Fibroblast of villous mesenchyme (primary cell): ENCODE results near the gene NEK4. TPM values are rescaled to one million over a fixed set of nuclear protein-coding genes. Genes with fewer than 3 reads are reported as not detected.

ENCODE experiments used
- DNase-seq: peaks from one replicate; pipeline ENCODE4 v3.0.0-alpha.2; 2010; ENCODE audit warnings: low read depth
- H3K4me3 ChIP-seq: 2 replicates; pipeline ENCODE4 v1.5.1; 2011; ENCODE audit warnings: low read depth, mild to moderate bottlenecking, low read length
- total RNA-seq: library from RNA; depleted of rRNA; stranded (reverse); fragments of >200 nt; gene quantifications from 2 replicates; pipeline ENCODE4 v1.2.3, GENCODE V29; 2012
- TF ChIP-seq, protein P1 (sequence below): IDR thresholded peaks from 2 replicates; pipeline ENCODE4 v1.5.1; 2012; ENCODE audit warnings: low read depth, mild to moderate bottlenecking, low read length; ENCODE audit not compliant: insufficient read depth

NEK4 gene
- total RNA-seq, 1 donor = 28.1 TPM

DNA sequence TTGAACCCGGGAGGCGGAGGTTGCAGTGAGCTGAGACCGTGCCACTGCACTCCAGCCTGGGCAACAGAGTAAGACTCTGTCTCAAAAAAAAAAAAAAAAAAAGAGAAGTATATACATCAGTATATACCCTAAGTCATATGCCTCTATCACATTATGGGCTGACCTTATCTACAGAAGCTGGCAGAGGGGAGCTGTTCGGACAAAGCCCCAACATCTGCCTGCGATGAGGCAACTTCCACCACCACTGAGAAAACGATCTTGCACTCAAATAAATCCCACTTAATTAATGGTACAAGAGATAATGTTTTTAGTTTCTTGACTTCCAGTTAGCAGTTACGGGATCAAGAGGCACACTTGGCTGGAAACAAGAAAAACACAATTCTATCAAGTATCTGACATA lies 67.4 kb downstream of the NEK4 start:
- TF ChIP-seq, protein P1, sequence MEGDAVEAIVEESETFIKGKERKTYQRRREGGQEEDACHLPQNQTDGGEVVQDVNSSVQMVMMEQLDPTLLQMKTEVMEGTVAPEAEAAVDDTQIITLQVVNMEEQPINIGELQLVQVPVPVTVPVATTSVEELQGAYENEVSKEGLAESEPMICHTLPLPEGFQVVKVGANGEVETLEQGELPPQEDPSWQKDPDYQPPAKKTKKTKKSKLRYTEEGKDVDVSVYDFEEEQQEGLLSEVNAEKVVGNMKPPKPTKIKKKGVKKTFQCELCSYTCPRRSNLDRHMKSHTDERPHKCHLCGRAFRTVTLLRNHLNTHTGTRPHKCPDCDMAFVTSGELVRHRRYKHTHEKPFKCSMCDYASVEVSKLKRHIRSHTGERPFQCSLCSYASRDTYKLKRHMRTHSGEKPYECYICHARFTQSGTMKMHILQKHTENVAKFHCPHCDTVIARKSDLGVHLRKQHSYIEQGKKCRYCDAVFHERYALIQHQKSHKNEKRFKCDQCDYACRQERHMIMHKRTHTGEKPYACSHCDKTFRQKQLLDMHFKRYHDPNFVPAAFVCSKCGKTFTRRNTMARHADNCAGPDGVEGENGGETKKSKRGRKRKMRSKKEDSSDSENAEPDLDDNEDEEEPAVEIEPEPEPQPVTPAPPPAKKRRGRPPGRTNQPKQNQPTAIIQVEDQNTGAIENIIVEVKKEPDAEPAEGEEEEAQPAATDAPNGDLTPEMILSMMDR = no peak
- DNase-seq = peak; percentile 58
- peak overlapping the region; percentile 94 for H3K4me3 ChIP-seq

DNA sequence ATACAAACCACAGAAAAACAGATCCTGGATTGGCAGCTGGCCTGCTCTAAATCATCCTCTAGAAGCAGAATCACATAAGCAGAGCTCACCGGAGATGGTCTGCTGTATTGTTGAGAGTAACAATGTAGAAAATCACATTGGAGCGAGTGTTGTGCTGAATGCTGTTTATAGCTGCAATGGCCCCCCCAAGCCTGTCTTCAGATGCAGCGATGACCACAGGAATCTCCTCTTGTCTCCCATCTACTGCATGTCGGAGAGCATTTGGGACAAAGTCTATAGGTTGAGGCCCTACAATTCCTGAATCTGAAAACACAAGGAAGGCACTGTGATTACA lies 73.1 kb downstream of the NEK4 start:
- no peak overlapping the region for H3K4me3 ChIP-seq
- TF ChIP-seq, protein P1 = no peak
- no peak for DNase-seq

DNA sequence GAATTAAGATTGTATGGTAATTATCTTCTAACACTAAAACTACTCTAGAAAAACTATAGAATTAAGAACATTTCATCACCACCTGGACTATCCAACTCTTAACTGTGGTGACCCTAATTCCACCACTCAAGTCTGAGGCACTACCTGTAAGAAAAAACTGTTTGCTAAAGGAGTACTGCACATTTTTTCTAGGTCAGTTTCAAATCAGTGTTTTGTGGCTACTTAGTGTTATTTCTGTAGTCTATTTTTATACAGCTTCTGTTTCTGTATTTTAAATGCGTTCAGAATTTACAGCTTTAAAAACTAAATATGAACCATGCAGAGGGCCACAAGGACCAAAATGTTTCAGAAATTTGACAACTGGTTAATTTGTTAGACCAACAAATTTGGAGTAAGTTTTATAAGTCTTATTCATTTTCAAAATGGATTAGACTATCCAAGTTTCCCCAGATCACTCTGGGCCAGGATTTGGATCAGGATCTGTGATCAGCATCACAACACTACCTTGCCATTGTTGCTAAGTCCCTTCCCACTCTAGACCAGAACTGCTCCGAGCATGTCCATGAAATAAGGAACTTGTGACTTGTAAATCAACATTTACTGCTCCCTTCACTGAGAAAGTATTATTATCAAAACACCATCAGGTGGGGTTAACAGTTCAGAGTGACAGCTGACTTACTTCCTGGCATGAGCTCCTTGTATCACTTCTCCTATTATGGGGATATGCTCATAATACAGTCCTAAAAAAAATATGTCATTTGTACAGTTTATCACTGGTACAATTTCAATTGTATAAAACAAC lies 73.7 kb downstream of the NEK4 start:
- TF ChIP-seq, protein P1 = no peak
- no peak for DNase-seq
- no peak overlapping the region for H3K4me3 ChIP-seq

- H3K4me3 ChIP-seq = no peak overlapping the region
- DNase-seq = no peak
- TF ChIP-seq, protein P1 = no peak
These were observed 74.7 kb downstream of the NEK4 start for GRCh38 chr3:52695798-52696671.

DNA sequence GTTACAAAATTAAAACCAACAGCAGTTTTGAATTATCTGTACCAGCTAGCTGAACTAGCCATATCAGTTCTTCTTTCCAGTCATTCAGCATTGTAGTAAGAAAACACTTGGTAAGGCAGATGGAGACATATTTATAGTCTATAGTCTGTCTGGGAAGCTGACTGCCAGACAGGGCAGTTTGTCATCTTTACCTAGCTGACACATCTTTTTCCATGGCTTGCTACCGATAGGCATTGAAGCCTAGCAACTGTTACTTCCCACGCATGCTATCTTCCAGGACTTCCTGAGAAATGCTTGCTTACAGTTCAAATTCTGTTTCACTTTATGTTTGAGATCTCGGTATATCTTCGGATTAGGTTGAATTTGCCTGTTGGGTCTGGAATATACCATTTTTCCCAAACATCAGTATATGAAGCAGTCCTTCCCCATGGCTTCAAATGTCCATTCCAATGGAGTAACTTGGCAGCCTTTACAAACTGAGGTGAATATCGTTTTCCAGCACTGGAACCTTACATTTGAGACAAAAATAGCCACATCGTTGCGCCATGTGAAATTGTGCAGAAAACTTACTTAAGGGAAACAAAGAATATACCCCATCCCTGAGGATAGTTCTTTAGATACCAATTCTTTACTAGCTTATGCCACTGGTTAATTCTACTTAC lies 76.1 kb downstream of the NEK4 start:
- H3K4me3 ChIP-seq = no peak overlapping the region
- TF ChIP-seq, protein P1 = no peak
- no peak for DNase-seq

DNA sequence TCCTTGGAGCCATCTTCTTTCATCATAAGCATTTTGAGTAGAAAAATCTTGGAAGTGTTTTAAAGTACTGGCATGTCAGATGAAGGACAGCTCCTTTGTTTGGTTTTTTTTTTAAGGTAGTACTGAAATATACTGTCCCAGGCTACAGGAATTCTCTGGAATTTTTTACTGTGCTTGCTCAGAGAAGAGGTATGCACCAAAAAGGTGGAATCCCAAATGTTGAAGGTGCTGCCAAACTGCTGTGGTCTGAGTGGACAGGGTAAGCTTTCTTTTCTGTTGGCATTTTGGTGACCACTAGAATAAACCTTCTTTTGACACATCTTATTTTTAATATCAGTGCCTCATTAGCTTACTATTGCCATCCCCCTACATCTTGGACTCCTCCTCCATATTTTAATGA lies 77.7 kb downstream of the NEK4 start:
- H3K4me3 ChIP-seq = no peak overlapping the region
- TF ChIP-seq, protein P1 = no peak
- no peak for DNase-seq
